ENCODE results near the gene PDZD2. TPM values are rescaled to one million over a fixed set of nuclear protein-coding genes. Genes with fewer than 3 reads are reported as not detected.
"Not testable (repeated sequence)": the region's sequence is repeated elsewhere in the genome, so short reads cannot be mapped to it uniquely, and the experiment has no call there.

Gene PDZD2
- total and polyA plus RNA-seq, 2 donors (not counting 3 experiments of a cell fraction or from before 2014, with no cell fraction given), result 0.66 to 6.9 TPM

- intact Hi-C loops (cut with micrococcal nuclease) (no loop called here), dilution Hi-C loops (cut with MboI; ENCODE audit: extremely low pct_ligation_motif_present, low sequenced_read_pairs) (no loop called here)
- Histone ChIP-seq H3K27ac (ENCODE audit: insufficient read depth, low read depth, low read length) (no peak overlapping the region), H2AFZ (ENCODE audit: low read depth, low read length) (no peak overlapping the region), H3K4me1 (ENCODE audit: control insufficient read depth, extremely low read depth, insufficient read depth, low read length) (no peaks in the 10 kb centered on the region), H3K27me3 (ENCODE audit: control insufficient read depth in 2 of 2, insufficient read depth in 2 of 2, low read length in 2 of 2) (no peaks in the 10 kb centered on the region), H4K20me1 (replicated peaks; ENCODE audit: control insufficient read depth, extremely low read depth, insufficient read depth, low read length) (no peaks in the 10 kb centered on the region), H3K36me3 (ENCODE audit: control insufficient read depth in 2 of 2, extremely low read depth in 1 of 2, insufficient read depth in 2 of 2, low read length in 2 of 2) (no peaks in the 10 kb centered on the region), H3K9me1 (replicated peaks; ENCODE audit: control insufficient read depth, extremely low read depth, insufficient read depth, low read length) (no peaks in the 10 kb centered on the region), H3K9me3 (replicated peaks; ENCODE audit: control insufficient read depth, insufficient read depth, low read length) (no peaks in the 10 kb centered on the region), H3K4me2 (ENCODE audit: insufficient read depth, low read length) (no peak overlapping the region), H3K79me2 (ENCODE audit: control insufficient read depth, insufficient read depth, low read length) (no peaks in the 10 kb centered on the region), H3K4me3 (replicated peaks in 1 of 3; ENCODE audit: insufficient read depth in 1 of 3, low read depth in 1 of 3, low read length in 3 of 3) (no peak overlapping the region), H3K9ac (replicated peaks; ENCODE audit: extremely low read depth, insufficient read depth, low read length) (no peak overlapping the region)
- DNase-seq (ENCODE audit: low read depth, low spot score) (no peak), FAIRE-seq (no peak)
- BruUV-seq (replicated peaks), result no TSS peak
- ChIA-PET POLR2A (no interaction called here), CTCF (interaction anchor here (0.6 kb wide), 1 partner anchor 23 kb away, joined by 4 read pairs; no protein-coding TSS in a partner anchor)
- TF ChIP-seq FOS (IDR thresholded peaks at IDR 0.05; ENCODE audit: borderline replicate concordance, insufficient read depth, low read length) (no peak), CTCF (IDR thresholded peaks at IDR 0.05; ENCODE audit: extremely low read depth in 1 of 2, insufficient read depth in 1 of 2, low read depth in 1 of 2, low read length in 2 of 2) (no peak), JUN (IDR thresholded peaks at IDR 0.05; ENCODE audit: borderline replicate concordance, insufficient read depth, insufficient read length, low read depth) (no peak), POLR2AphosphoS5 (IDR thresholded peaks at IDR 0.05; ENCODE audit: insufficient read depth, low read depth, low read length) (no peak), POLR2A (IDR thresholded peaks at IDR 0.05; ENCODE audit: low read depth, low read length) (no peak)
Measured at GRCh38 chr5:32038523-32038922, 399.6 kb downstream of the PDZD2 start.

- BruUV-seq (replicated peaks); intact Hi-C loops (cut with micrococcal nuclease); H3K9ac ChIP-seq (replicated peaks; ENCODE audit: extremely low read depth, insufficient read depth, low read length); H4K20me1 ChIP-seq (replicated peaks; ENCODE audit: control insufficient read depth, extremely low read depth, insufficient read depth, low read length); H3K36me3 ChIP-seq (ENCODE audit: control insufficient read depth in 2 of 2, extremely low read depth in 1 of 2, insufficient read depth in 2 of 2, low read length in 2 of 2); H3K9me1 ChIP-seq (replicated peaks; ENCODE audit: control insufficient read depth, extremely low read depth, insufficient read depth, low read length); H3K9me3 ChIP-seq (replicated peaks; ENCODE audit: control insufficient read depth, insufficient read depth, low read length); dilution Hi-C loops (cut with MboI; ENCODE audit: extremely low pct_ligation_motif_present, low sequenced_read_pairs); POLR2A ChIA-PET; H3K79me2 ChIP-seq (ENCODE audit: control insufficient read depth, insufficient read depth, low read length); H3K4me1 ChIP-seq (ENCODE audit: control insufficient read depth, extremely low read depth, insufficient read depth, low read length); DNase-seq (ENCODE audit: low read depth, low spot score); H3K27ac ChIP-seq (ENCODE audit: insufficient read depth, low read depth, low read length); H3K4me3 ChIP-seq (replicated peaks in 1 of 3; ENCODE audit: insufficient read depth in 1 of 3, low read depth in 1 of 3, low read length in 3 of 3); FAIRE-seq; CTCF ChIA-PET; H3K27me3 ChIP-seq (ENCODE audit: control insufficient read depth in 2 of 2, insufficient read depth in 2 of 2, low read length in 2 of 2); H3K4me2 ChIP-seq (ENCODE audit: insufficient read depth, low read length); H2AFZ ChIP-seq (ENCODE audit: low read depth, low read length): not testable (repeated sequence)
Measured at GRCh38 chr5:32039133-32039532, 400.2 kb downstream of the PDZD2 start.

- CTCF ChIA-PET, result not testable (repeated sequence)
Measured at GRCh38 chr5:32039601-32040000, 400.7 kb downstream of the PDZD2 start.

More at GRCh38 chr5:32039601-32040000, 400.7 kb downstream of the PDZD2 start:
- H3K4me3 ChIP-seq (replicated peaks in 1 of 3; ENCODE audit: insufficient read depth in 1 of 3, low read depth in 1 of 3, low read length in 3 of 3); H3K9ac ChIP-seq (replicated peaks; ENCODE audit: extremely low read depth, insufficient read depth, low read length); H3K4me2 ChIP-seq (ENCODE audit: insufficient read depth, low read length); DNase-seq (ENCODE audit: low read depth, low spot score); BruUV-seq (replicated peaks); H3K27me3 ChIP-seq (ENCODE audit: control insufficient read depth in 2 of 2, insufficient read depth in 2 of 2, low read length in 2 of 2); FAIRE-seq; H4K20me1 ChIP-seq (replicated peaks; ENCODE audit: control insufficient read depth, extremely low read depth, insufficient read depth, low read length); POLR2A ChIA-PET; H3K36me3 ChIP-seq (ENCODE audit: control insufficient read depth in 2 of 2, extremely low read depth in 1 of 2, insufficient read depth in 2 of 2, low read length in 2 of 2); H3K79me2 ChIP-seq (ENCODE audit: control insufficient read depth, insufficient read depth, low read length); dilution Hi-C loops (cut with MboI; ENCODE audit: extremely low pct_ligation_motif_present, low sequenced_read_pairs); H3K4me1 ChIP-seq (ENCODE audit: control insufficient read depth, extremely low read depth, insufficient read depth, low read length); H2AFZ ChIP-seq (ENCODE audit: low read depth, low read length); intact Hi-C loops (cut with micrococcal nuclease); H3K9me1 ChIP-seq (replicated peaks; ENCODE audit: control insufficient read depth, extremely low read depth, insufficient read depth, low read length); H3K9me3 ChIP-seq (replicated peaks; ENCODE audit: control insufficient read depth, insufficient read depth, low read length); H3K27ac ChIP-seq (ENCODE audit: insufficient read depth, low read depth, low read length): not testable (repeated sequence)

Measured in endothelial cell of umbilical vein (primary cell).